Midbrain (tissue), 1 donor: ENCODE results near the gene LGALS12.
A peak's percentile ranks its signal among the peaks of the same experiment; 100 is the strongest.

Experiments used
- DNase-seq: peaks from one replicate; lab custom pipeline; 2025; lab: John Stamatoyannopoulos, UW

LGALS12 gene

GRCh38 chr11:63560506-63561180 is 54.8 kb downstream of the LGALS12 start:
- no peak for DNase-seq

GRCh38 chr11:63563201-63564055 is 57.5 kb downstream of the LGALS12 start, which contains the start of gene PLAAT2:
TSS of gene PLAAT2 (minus strand) at chr11:63563379. CDS start at chr11:63563324, 55 bp downstream.
- DNase-seq, result no peak

GRCh38 chr11:63564056-63564774 is 58.3 kb downstream of the LGALS12 start:
- DNase-seq, result peak; percentile 50

- DNase-seq, result no peak
These were observed 59.0 kb downstream of the LGALS12 start for GRCh38 chr11:63564784-63565350.
